NCI-H146 (cell line): ENCODE data around the gene UPK1A.
"Not testable (repeated sequence)": the region's sequence is repeated elsewhere in the genome, so short reads cannot be mapped to it uniquely, and the experiment has no call there.

Experiments
- DNase-seq: peaks from one replicate; lab custom pipeline; 2025; lab: John Stamatoyannopoulos, UW

UPK1A gene

GRCh38 chr19:35644987-35645679 is 21.2 kb upstream of the UPK1A start:
- peak; percentile 70 for DNase-seq

DNA sequence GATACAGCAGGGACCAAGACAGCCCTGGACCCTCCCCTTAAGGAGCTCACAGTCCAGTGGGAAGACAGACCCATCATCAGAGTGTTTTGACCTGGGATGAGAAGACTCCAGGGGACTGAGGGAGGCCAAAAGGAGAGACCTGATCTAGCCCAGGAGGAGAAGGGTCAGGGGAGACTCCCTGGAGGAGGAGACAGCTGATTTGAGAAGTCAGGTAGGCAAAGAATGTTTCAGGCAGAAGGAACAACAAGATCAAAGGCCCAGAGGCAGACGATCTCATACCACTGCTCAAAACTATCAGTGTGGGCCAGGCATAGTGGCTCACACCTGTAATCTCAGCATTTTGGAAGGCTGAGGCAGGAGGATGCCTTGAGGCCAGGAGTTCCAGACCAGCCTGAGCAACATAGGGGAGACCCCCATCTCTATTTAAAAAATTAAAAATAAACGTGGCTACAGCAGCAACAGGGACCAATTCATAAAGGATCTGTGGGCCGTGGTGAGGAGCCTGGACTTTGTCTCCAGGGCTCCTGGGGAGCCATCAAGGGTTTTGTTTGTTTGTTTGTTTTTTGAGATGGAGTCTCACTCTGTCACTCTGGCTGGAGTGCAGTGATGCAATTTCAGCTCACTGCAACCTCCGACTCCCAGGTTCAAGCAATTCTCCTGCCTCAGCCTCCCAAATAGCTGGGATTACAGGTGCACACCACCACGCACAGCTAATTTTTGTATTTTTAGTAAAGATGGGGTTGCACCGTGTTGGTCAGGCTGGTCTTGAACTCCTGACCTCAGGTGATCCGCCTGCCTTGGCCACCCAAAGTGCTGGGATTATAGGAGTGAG is 20.4 kb upstream of the UPK1A start:
- DNase-seq = no peak

DNA sequence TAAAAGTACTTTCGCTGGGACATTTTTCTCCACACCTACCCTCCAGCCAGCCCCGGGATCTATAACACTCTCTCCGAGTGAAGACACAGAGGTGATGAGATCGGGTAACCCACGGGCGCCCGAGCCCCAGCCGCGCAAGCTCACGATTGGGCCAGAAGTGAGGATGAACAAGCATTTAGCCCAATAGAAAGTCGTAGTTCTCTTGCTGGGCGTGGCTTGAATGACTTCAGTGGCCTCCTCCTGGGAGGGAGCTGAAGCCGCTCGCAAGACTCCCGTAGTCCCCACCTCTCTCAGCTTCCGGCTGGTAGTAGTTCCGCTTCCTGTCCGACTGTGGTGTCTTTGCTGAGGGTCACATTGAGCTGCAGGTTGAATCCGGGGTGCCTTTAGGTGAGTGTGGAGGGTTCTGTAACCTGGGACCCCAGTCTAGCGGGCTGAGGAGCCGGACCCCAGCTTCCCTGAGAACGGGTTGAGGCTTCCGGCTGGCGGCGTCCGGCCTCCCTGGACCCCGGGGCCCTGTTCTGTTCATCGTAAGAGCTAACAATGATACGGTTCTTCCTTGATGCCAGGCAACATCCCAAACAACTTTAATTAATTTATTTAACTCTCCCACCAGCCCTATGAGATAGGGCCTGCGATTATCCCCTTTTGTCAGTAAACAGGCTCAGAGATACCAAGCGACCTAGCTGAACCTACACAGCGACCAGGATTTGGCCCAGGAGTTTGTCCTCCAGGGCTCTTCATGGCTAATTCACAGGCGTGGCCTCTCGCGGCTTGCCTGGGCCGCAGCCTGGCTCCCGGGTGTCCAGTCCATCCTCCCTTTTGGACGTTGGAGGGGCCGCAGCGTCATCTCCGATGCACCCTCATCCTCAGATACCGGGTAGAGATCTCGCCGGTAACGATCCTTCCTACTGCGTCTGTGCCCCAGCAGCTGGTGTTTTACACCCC is 18.0 kb upstream of the UPK1A start, which contains the start of gene COX6B1:
Gene COX6B1 (plus strand): TSS at position 307 of the 945 bp plus-strand sequence. CDS start 2,921 bp downstream, outside the sequence.
- DNase-seq = peak; percentile 98

- no peak for DNase-seq
Measured at GRCh38 chr19:35650581-35650980, 15.7 kb upstream of the UPK1A start.

GRCh38 chr19:35654828-35655227 is 11.5 kb upstream of the UPK1A start:
- DNase-seq = not testable (repeated sequence)

GRCh38 chr19:35655600-35655999 is 10.7 kb upstream of the UPK1A start:
- DNase-seq = no peak

DNA sequence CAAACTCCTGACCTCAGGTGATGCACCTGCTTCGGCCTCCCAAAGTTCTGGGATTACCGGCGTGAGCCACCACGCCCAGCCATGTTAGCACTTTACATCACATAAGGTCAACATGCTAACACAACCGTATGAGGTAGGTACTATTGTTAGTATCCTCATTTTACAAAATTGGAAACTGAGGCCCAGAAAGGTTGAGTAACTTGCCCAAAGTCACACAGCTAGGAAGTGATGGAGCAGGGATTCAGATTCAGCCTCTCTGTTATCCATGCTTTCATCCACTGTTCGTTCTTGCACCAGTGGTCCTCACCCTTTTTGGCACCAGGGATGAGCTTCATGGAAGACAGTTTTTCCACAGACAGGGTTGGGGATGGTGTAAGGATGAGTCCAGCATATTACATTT is 9.6 kb upstream of the UPK1A start:
- no peak for DNase-seq

GRCh38 chr19:35657904-35658700 is 8.2 kb upstream of the UPK1A start:
- no peak for DNase-seq

GRCh38 chr19:35661995-35662340 is 4.3 kb upstream of the UPK1A start:
- DNase-seq = no peak

DNA sequence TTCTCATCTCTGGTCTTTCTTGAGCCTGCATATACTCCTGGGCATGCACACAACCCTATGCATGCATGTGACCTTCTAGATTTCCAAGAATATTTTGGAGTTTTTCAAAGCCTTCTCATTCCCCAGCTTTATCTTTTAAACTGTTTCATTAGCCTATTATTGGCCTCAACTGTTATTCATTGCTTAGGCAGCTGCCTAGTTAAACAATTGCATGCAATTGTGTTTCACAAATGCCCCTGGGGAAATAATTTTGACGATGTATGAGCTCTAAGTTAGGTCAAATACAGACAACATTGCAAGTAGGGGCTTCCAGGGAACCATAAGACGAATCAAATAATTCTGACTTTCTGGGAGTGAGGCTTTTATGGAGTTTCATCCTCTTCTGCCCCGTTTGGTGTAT is 2.3 kb upstream of the UPK1A start:
- no peak for DNase-seq

- DNase-seq = no peak
Measured at GRCh38 chr19:35665157-35665556, 1.2 kb upstream of the UPK1A start.

GRCh38 chr19:35665604-35666003 is 713 bp upstream of the UPK1A start:
- DNase-seq = no peak

- no peak for DNase-seq
Measured at GRCh38 chr19:35669566-35669965, 3.2 kb downstream of the UPK1A start.

DNA sequence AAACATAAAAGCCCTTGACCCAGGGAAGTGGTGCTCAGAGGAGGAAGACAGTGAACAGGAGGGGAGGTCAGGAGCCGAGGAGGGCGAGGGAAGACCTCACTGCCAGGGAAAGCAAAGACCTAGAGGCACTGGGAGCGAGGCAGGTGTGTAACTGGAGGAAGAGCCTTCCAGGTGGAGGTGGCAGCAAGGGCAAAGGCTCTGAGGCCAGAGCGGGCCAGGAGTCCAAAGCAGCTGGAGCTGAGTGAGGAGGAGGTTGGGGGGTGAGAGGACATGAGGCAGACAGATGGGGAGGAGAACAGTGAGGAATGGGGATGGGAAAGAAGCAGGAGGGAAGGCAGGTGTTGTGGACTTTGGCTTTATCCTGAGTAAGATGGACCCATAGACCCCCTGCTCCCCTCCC is 3.7 kb downstream of the UPK1A start:
- DNase-seq = no peak

GRCh38 chr19:35670686-35671085 is 4.4 kb downstream of the UPK1A start:
- no peak for DNase-seq

- peak; percentile 88 for DNase-seq
Measured at GRCh38 chr19:35671818-35672217, 5.5 kb downstream of the UPK1A start.

GRCh38 chr19:35673121-35673804 is 6.9 kb downstream of the UPK1A start:
- peak; percentile 85 for DNase-seq

DNA sequence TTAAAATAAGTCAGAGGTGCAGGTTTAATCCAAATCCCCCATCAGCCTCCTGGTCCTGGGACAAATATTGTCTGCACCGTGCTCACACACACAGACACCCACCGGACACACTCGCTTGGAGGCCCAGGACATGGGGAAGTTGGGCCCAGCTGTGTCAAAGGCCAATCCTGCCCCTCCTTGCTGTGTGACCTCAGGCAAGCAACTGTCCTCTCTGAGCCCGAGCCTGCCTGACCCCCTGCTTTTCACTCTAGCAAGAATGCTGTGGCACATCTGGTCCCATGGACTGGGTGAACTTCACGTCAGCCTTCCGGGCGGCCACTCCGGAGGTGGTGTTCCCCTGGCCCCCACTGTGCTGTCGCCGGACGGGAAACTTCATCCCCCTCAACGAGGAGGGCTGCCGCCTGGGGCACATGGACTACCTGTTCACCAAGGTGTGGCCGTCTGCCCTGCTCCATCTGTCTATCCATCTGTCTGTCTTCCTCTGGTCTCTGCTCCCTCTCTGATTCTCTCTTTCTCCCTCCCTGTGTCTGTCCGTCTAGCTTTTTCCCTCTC is 9.3 kb downstream of the UPK1A start:
- DNase-seq = no peak

DNA sequence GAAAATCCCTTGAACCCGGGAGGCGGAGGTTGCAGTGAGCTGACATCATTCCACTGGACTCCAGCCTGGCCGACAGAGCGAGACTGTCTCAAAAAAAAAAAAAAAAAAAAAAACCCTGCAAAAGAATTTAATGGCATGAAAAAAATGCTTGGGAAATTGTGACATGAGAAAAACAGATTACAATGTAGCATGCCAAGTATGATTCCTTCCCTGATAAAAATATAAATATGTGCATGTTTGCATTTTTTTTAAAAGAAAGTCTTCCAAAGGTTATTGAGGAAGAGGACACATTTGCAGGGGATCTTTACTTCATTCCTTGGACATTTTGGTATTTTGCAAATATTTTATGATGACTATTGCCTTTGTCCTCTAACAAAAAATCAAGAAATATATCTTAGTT is 23.5 kb downstream of the UPK1A start:
- no peak for DNase-seq

DNA sequence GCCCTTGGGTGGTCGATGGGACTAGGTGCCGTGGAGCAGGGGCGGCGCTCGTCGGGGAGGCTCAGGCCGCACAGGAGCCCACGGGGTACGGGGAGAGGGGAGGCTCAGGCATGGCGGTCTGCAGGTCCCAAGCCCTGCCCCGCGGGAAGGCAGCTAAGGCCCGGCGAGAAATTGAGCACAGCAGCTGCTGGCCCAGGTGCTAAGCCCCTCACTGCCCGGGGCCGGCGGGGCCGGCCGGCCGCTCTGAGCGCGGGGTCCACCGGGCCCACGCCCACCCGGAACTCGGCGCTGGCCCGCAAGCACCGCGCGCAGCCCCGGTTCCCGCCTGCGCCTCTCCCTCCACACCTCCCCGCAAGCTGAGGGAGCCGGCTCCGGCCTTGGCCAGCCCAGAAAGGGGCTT is 24.8 kb downstream of the UPK1A start:
- not testable (repeated sequence) for DNase-seq

- DNase-seq = no peak
Measured at GRCh38 chr19:35692010-35692409, 25.7 kb downstream of the UPK1A start.
